ENCODE measurements around the gene COL12A1. TPM values are rescaled to one million over a fixed set of nuclear protein-coding genes. Genes with fewer than 3 reads are reported as not detected.

Gene COL12A1
- total RNA-seq, 2 experiments from 2014 or later = not detected

GRCh38 chr6:75079589-75079988, 126.3 kb downstream of the COL12A1 start:
- DNase-seq (no peak), ATAC-seq (ENCODE audit: poor library complexity) (no peak)
- intact Hi-C loops (cut with DNase I, micrococcal nuclease) = no loop called here

GRCh38 chr6:75077701-75078100, 128.2 kb downstream of the COL12A1 start:
- POLR2A ChIA-PET = no interaction called here
- H3K4me3 Mint-ChIP-seq = no peak overlapping the region
- no peaks in the 10 kb centered on the region for H3K27me3 ChIP-seq (ENCODE audit: control insufficient read depth in 1 of 2, insufficient read depth in 2 of 2, low read length in 2 of 2)

More at GRCh38 chr6:75079589-75079988, 126.3 kb downstream of the COL12A1 start:
- H3K9me3 Mint-ChIP-seq = no peaks in the 10 kb centered on the region
- Histone ChIP-seq H3K4me1 (ENCODE audit: insufficient read depth, low read length) (no peaks in the 10 kb centered on the region), H3K27ac (ENCODE audit: low read depth in 1 of 2, low read length in 2 of 2) (no peak overlapping the region), H3K36me3 (ENCODE audit: insufficient read depth, low read length) (no peaks in the 10 kb centered on the region), H3K27me3 (ENCODE audit: control insufficient read depth in 1 of 2, insufficient read depth in 2 of 2, low read length in 2 of 2) (peaks cover 0 to under 1% of the 10 kb centered on the region in 2 experiments), H3K4me3 (ENCODE audit: low read length) (no peak overlapping the region), H3K9me3 (ENCODE audit: control insufficient read depth in 1 of 2, insufficient read depth in 1 of 2, low read length in 2 of 2) (no peaks in the 10 kb centered on the region)
- ChIA-PET CTCF (no interaction called here), POLR2A (no interaction called here)
- peaks cover 16% of the 10 kb centered on the region for H3K27me3 Mint-ChIP-seq
- H3K36me3 Mint-ChIP-seq (ENCODE audit: low read depth) = no peaks in the 10 kb centered on the region
- no peak overlapping the region for H3K4me3 Mint-ChIP-seq
- H3K27ac Mint-ChIP-seq = no peak overlapping the region
- H3K4me1 Mint-ChIP-seq (ENCODE audit: low read depth) = no peaks in the 10 kb centered on the region
- TF ChIP-seq, protein P1, sequence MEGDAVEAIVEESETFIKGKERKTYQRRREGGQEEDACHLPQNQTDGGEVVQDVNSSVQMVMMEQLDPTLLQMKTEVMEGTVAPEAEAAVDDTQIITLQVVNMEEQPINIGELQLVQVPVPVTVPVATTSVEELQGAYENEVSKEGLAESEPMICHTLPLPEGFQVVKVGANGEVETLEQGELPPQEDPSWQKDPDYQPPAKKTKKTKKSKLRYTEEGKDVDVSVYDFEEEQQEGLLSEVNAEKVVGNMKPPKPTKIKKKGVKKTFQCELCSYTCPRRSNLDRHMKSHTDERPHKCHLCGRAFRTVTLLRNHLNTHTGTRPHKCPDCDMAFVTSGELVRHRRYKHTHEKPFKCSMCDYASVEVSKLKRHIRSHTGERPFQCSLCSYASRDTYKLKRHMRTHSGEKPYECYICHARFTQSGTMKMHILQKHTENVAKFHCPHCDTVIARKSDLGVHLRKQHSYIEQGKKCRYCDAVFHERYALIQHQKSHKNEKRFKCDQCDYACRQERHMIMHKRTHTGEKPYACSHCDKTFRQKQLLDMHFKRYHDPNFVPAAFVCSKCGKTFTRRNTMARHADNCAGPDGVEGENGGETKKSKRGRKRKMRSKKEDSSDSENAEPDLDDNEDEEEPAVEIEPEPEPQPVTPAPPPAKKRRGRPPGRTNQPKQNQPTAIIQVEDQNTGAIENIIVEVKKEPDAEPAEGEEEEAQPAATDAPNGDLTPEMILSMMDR (IDR thresholded peaks at IDR 0.05) = no peak

GRCh38 chr6:75076009-75076408, 129.8 kb downstream of the COL12A1 start:
- CTCF ChIA-PET = no interaction called here
- Histone ChIP-seq H3K9me3 (ENCODE audit: control insufficient read depth in 1 of 2, insufficient read depth in 1 of 2, low read length in 2 of 2) (no peaks in the 10 kb centered on the region), H3K27ac (ENCODE audit: low read depth in 1 of 2, low read length in 2 of 2) (no peak overlapping the region), H3K27me3 (ENCODE audit: control insufficient read depth in 1 of 2, insufficient read depth in 2 of 2, low read length in 2 of 2) (no peaks in the 10 kb centered on the region), H3K36me3 (ENCODE audit: insufficient read depth, low read length) (no peaks in the 10 kb centered on the region), H3K4me3 (ENCODE audit: low read length) (no peak overlapping the region), H3K4me1 (ENCODE audit: insufficient read depth, low read length) (no peaks in the 10 kb centered on the region)
- DNase-seq = no peak
- POLR2A ChIA-PET = no interaction called here
- Mint-ChIP-seq H3K4me3 (no peak overlapping the region), H3K27me3 (no peaks in the 10 kb centered on the region), H3K36me3 (ENCODE audit: low read depth) (no peaks in the 10 kb centered on the region), H3K9me3 (no peaks in the 10 kb centered on the region), H3K4me1 (ENCODE audit: low read depth) (no peaks in the 10 kb centered on the region), H3K27ac (no peak overlapping the region)
- TF ChIP-seq, protein P1 (IDR thresholded peaks at IDR 0.05) = no peak
- intact Hi-C loops (cut with DNase I, micrococcal nuclease) = no loop called here
- ATAC-seq (ENCODE audit: poor library complexity) = no peak

More at GRCh38 chr6:75077701-75078100, 128.2 kb downstream of the COL12A1 start:
- Mint-ChIP-seq H3K27me3 (peaks cover under 1% of the 10 kb centered on the region), H3K36me3 (ENCODE audit: low read depth) (no peaks in the 10 kb centered on the region), H3K27ac (no peak overlapping the region), H3K9me3 (no peaks in the 10 kb centered on the region), H3K4me1 (ENCODE audit: low read depth) (no peaks in the 10 kb centered on the region)
- no peak overlapping the region for H3K27ac ChIP-seq (ENCODE audit: low read depth in 1 of 2, low read length in 2 of 2)
- CTCF ChIA-PET = no interaction called here
- no peak for ATAC-seq (ENCODE audit: poor library complexity)
- intact Hi-C loops (cut with DNase I, micrococcal nuclease) = no loop called here
- no peak overlapping the region for H3K4me3 ChIP-seq (ENCODE audit: low read length)
- DNase-seq = no peak
- H3K9me3 ChIP-seq (ENCODE audit: control insufficient read depth in 1 of 2, insufficient read depth in 1 of 2, low read length in 2 of 2) = no peaks in the 10 kb centered on the region
- no peaks in the 10 kb centered on the region for H3K36me3 ChIP-seq (ENCODE audit: insufficient read depth, low read length)
- TF ChIP-seq, protein P1 (IDR thresholded peaks at IDR 0.05) = no peak
- no peaks in the 10 kb centered on the region for H3K4me1 ChIP-seq (ENCODE audit: insufficient read depth, low read length)
